Fibroblast of lung (primary cell): ENCODE measurements around the gene CHD6.

ENCODE experiments used
- CTCF ChIP-seq, 2 donors: IDR thresholded peaks in 1 of 2; conservative IDR thresholded peaks in 1 of 2; 1 replicate in 1 of 2; 2 replicates in 1 of 2; pipeline ENCODE4 v1.5.1; 2011 to 2012; ENCODE audit warnings: low read length in 2 of 2, control low read depth in 1 of 2, inconsistent platforms in 1 of 2, low read depth in 1 of 2, mild to moderate bottlenecking in 1 of 2
- EZH2 ChIP-seq: IDR thresholded peaks from 2 replicates; pipeline ENCODE4 v1.5.1; 2012; ENCODE audit warnings: low read length, control low read depth, mild to moderate bottlenecking; ENCODE audit errors: missing control alignments

GRCh38 chr20:41452226-41452625 lies 166.0 kb downstream of the CHD6 start:
- TF ChIP-seq CTCF (conservative IDR thresholded peaks at IDR 0.05 in 1 of 2, IDR thresholded peaks at IDR 0.05 in 1 of 2; ENCODE audit: low read depth in 1 of 2, low read length in 2 of 2) (no peak), EZH2 (no peak)
